Neural cell (in vitro differentiated cells): Measurements from ENCODE around the gene POU6F2. TPM values are rescaled to one million over a fixed set of nuclear protein-coding genes. Genes with fewer than 3 reads are reported as not detected.

Source experiments
- H2AFZ ChIP-seq: fragments of 200-600, 300-800 bp; sonication (generic), shearing (Covaris generic); 2 replicates; pipeline ENCODE4 v1.6.0; 2014; ENCODE audit warnings: low read depth, mild to moderate bottlenecking, antibody characterized with exemption, low read length, moderate library complexity
- H3F3A ChIP-seq: fragments of 200-600 bp; shearing (Covaris generic); 2 replicates; pipeline ENCODE4 v1.6.1; 2016; ENCODE audit warnings: mild to moderate bottlenecking, moderate library complexity, mixed read lengths, antibody characterized with exemption, low read length; ENCODE audit not compliant: insufficient read depth, poor library complexity, severe bottlenecking
- H3K27ac ChIP-seq: fragments of 200-600, 300-800 bp; sonication (generic), shearing (Covaris generic); 2 replicates; pipeline ENCODE4 v1.5.1; 2014; ENCODE audit warnings: mild to moderate bottlenecking, low read length, moderate library complexity
- H3K27me3 ChIP-seq: fragments of 300-800, 200-600 bp; sonication (generic), shearing (Covaris generic); 2 replicates; pipeline ENCODE4 v1.6.0; 2014; ENCODE audit warnings: mild to moderate bottlenecking, low read depth, low read length, moderate library complexity; ENCODE audit not compliant: insufficient read depth
- H3K36me3 ChIP-seq: fragments of 300-800, 200-600 bp; sonication (generic), shearing (Covaris generic); 2 replicates; pipeline ENCODE4 v1.5.1; 2014; ENCODE audit warnings: mild to moderate bottlenecking, antibody characterized with exemption, low read length, moderate library complexity; ENCODE audit not compliant: insufficient read depth
- H3K4me2 ChIP-seq: fragments of 300-800, 200-600 bp; sonication (generic), shearing (Covaris generic); 2 replicates; pipeline ENCODE4 v1.6.0; 2014; ENCODE audit warnings: mild to moderate bottlenecking, low read length
- H3K4me3 ChIP-seq: fragments of 300-800, 200-600 bp; sonication (generic), shearing (Covaris generic); 2 replicates; pipeline ENCODE4 v1.5.1; 2014; ENCODE audit warnings: mild to moderate bottlenecking, low read length, moderate library complexity
- H3K79me2 ChIP-seq: fragments of 200-600 bp; shearing (Covaris generic); replicated peaks from 2 replicates; pipeline ENCODE4 v1.6.0; 2014; ENCODE audit warnings: mild to moderate bottlenecking, low read length, moderate library complexity; ENCODE audit not compliant: insufficient read depth
- H3K9ac ChIP-seq: fragments of 300-800, 200-600 bp; sonication (generic), shearing (Covaris generic); 2 replicates; pipeline ENCODE4 v1.6.1; 2016; ENCODE audit warnings: mild to moderate bottlenecking, low read length, mixed read lengths
- H3K9me2 ChIP-seq: fragments of 200-600 bp; shearing (Covaris generic); 2 replicates; pipeline ENCODE4 v1.6.1; 2016; ENCODE audit warnings: mild to moderate bottlenecking, low read length, mixed read lengths; ENCODE audit not compliant: insufficient read depth
- H3K9me3 ChIP-seq: fragments of 200-600, 300-800 bp; sonication (generic), shearing (Covaris generic); 2 replicates; pipeline ENCODE4 v1.6.1; 2016; ENCODE audit warnings: mild to moderate bottlenecking, mixed run types, low read length, moderate library complexity, mixed read lengths
- H4K20me1 ChIP-seq: fragments of 200-600 bp; shearing (Covaris generic); 2 replicates; pipeline ENCODE4 v1.6.1; 2016; ENCODE audit warnings: mild to moderate bottlenecking, mixed run types; ENCODE audit not compliant: insufficient read depth
- EP300 ChIP-seq: fragments of 450-650 bp; conservative IDR thresholded peaks from 2 replicates; pipeline ENCODE4 v1.6.1; 2014; ENCODE audit warnings: antibody characterized with exemption, mild to moderate bottlenecking, moderate library complexity; ENCODE audit not compliant: poor library complexity, severe bottlenecking
- EZH2 ChIP-seq: fragments of 200-600, 300-800 bp; shearing (Covaris generic), sonication (generic); IDR thresholded peaks from 2 replicates; pipeline ENCODE4 v1.6.1; 2014; ENCODE audit warnings: antibody characterized with exemption, low read length, borderline replicate concordance, mild to moderate bottlenecking; ENCODE audit not compliant: insufficient read depth, poor library complexity, severe bottlenecking
- MXI1 ChIP-seq: fragments of 450-650 bp; conservative IDR thresholded peaks from 2 replicates; pipeline ENCODE4 v1.6.1; 2014; ENCODE audit warnings: antibody characterized with exemption, mild to moderate bottlenecking; ENCODE audit not compliant: poor library complexity, severe bottlenecking
- POLR2AphosphoS5 ChIP-seq: IDR thresholded peaks from 2 replicates; pipeline ENCODE4 v1.6.1; 2012
- RAD21 ChIP-seq: fragments of 450-650 bp; conservative IDR thresholded peaks from 2 replicates; pipeline ENCODE4 v1.6.1; 2014; ENCODE audit warnings: antibody characterized with exemption, mild to moderate bottlenecking, moderate library complexity
- SMC3 ChIP-seq: fragments of 450-650 bp; conservative IDR thresholded peaks from 2 replicates; pipeline ENCODE4 v1.6.1; 2014; ENCODE audit warnings: antibody characterized with exemption, mild to moderate bottlenecking, moderate library complexity; ENCODE audit not compliant: poor library complexity
- TAF1 ChIP-seq: IDR thresholded peaks from 2 replicates; pipeline ENCODE4 v1.6.1; 2012; ENCODE audit warnings: low read depth
- polyA plus RNA-seq: library from polyadenylated mRNA; depleted of rRNA; stranded (reverse); fragments of >200 nt; gene quantifications from 2 replicates; pipeline ENCODE4 v1.2.3, GENCODE V29; 2014
- TF ChIP-seq, protein P1 (sequence below): IDR thresholded peaks from 2 replicates; pipeline ENCODE4 v1.6.1; 2012; ENCODE audit warnings: borderline replicate concordance
- TF ChIP-seq, protein P2 (sequence below): fragments of 450-650 bp; IDR thresholded peaks from 2 replicates; pipeline ENCODE4 v1.5.1; 2014; ENCODE audit warnings: antibody characterized with exemption, mild to moderate bottlenecking, moderate library complexity; ENCODE audit not compliant: poor library complexity, severe bottlenecking

Gene POU6F2
- polyA plus RNA-seq, 1 donor from 2014 or later: 2.8 TPM

DNA sequence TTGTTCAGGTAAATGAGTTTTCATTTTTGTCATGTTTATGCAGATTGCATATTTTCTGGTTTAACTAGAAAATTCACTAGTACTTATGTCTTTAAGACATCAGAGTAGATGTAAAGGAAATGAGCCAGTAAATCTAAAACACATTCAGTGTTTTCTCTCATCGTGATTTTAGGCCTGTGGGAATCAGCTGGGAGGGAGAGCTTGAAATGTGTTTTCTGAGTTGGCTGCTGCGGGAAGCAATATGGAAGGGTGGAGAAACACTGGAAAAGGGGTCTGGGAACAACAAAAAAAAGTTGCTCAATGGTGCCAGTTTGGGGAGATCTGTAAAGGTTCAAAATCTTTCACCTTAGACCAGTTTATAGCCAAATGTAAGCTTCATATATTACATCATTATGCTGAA lies 284.1 kb downstream of the POU6F2 start:
- H3K4me2 ChIP-seq: no peak overlapping the region
- no peak overlapping the region for H3K4me3 ChIP-seq
- H4K20me1 ChIP-seq: no peaks in the 10 kb centered on the region
- no peaks in the 10 kb centered on the region for H3K36me3 ChIP-seq
- H3F3A ChIP-seq: no peaks in the 10 kb centered on the region
- no peak overlapping the region for H2AFZ ChIP-seq
- no peaks in the 10 kb centered on the region for H3K9me3 ChIP-seq
- no peaks in the 10 kb centered on the region for H3K79me2 ChIP-seq
- H3K9me2 ChIP-seq: no peaks in the 10 kb centered on the region
- H3K27me3 ChIP-seq: no peaks in the 10 kb centered on the region
- no peak for TF ChIP-seq RAD21
- no peak for TF ChIP-seq SMC3
- no peak for TF ChIP-seq EZH2
- TF ChIP-seq, protein P1, sequence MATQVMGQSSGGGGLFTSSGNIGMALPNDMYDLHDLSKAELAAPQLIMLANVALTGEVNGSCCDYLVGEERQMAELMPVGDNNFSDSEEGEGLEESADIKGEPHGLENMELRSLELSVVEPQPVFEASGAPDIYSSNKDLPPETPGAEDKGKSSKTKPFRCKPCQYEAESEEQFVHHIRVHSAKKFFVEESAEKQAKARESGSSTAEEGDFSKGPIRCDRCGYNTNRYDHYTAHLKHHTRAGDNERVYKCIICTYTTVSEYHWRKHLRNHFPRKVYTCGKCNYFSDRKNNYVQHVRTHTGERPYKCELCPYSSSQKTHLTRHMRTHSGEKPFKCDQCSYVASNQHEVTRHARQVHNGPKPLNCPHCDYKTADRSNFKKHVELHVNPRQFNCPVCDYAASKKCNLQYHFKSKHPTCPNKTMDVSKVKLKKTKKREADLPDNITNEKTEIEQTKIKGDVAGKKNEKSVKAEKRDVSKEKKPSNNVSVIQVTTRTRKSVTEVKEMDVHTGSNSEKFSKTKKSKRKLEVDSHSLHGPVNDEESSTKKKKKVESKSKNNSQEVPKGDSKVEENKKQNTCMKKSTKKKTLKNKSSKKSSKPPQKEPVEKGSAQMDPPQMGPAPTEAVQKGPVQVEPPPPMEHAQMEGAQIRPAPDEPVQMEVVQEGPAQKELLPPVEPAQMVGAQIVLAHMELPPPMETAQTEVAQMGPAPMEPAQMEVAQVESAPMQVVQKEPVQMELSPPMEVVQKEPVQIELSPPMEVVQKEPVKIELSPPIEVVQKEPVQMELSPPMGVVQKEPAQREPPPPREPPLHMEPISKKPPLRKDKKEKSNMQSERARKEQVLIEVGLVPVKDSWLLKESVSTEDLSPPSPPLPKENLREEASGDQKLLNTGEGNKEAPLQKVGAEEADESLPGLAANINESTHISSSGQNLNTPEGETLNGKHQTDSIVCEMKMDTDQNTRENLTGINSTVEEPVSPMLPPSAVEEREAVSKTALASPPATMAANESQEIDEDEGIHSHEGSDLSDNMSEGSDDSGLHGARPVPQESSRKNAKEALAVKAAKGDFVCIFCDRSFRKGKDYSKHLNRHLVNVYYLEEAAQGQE: no peak
- TF ChIP-seq TAF1: no peak
- no peak for TF ChIP-seq EP300
- TF ChIP-seq, protein P2, sequence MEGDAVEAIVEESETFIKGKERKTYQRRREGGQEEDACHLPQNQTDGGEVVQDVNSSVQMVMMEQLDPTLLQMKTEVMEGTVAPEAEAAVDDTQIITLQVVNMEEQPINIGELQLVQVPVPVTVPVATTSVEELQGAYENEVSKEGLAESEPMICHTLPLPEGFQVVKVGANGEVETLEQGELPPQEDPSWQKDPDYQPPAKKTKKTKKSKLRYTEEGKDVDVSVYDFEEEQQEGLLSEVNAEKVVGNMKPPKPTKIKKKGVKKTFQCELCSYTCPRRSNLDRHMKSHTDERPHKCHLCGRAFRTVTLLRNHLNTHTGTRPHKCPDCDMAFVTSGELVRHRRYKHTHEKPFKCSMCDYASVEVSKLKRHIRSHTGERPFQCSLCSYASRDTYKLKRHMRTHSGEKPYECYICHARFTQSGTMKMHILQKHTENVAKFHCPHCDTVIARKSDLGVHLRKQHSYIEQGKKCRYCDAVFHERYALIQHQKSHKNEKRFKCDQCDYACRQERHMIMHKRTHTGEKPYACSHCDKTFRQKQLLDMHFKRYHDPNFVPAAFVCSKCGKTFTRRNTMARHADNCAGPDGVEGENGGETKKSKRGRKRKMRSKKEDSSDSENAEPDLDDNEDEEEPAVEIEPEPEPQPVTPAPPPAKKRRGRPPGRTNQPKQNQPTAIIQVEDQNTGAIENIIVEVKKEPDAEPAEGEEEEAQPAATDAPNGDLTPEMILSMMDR: no peak
- no peak for TF ChIP-seq POLR2AphosphoS5
- TF ChIP-seq MXI1: no peak
- H3K27ac ChIP-seq: no peak overlapping the region
- H3K9ac ChIP-seq: no peak overlapping the region

DNA sequence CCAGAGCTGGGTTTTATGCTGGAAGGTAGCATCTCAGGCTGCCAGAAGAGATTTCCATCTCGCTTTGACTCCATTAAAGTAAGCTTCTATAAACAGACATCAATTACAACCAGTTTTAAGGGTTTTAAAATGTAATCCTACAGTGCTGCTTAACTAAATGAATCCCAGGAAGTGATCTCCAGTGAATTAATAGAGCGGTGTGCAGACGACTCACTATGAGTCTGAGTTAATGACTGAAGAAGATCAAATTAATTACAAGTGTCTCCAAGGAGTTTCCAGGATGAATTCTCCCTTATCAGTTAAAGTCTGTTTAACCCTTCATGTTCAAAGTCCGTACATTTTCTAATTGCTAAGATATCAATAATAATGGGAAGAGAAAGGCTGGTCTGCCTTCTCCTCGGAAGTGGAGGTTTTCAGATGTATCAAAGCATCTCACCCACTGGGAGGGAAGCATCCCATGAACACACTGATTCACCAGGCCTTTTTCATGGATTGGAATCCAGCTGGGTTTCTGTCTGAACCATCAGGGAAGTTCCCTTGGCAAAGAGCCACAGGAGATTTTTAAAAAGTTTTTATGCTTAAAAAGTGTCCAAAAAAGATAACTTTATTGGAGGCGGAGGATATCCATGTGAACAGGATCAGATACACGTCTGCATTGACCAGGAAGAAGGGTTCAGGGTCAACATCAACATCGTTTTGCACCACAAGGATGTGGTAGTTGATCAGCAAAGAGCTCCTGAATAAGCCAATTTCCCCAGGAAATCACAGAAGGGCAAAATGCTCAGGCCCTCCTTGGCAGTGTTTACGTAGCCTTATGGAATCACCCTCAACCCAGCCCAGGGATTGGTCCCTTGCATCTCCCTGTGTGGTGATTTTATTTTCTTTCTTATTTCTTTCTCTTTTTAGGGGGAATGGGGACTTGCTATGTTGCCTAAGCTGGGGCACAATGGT lies 288.2 kb downstream of the POU6F2 start:
- Histone ChIP-seq H3K9ac (no peak overlapping the region), H3K27ac (no peak overlapping the region), H3K36me3 (no peaks in the 10 kb centered on the region), H3K9me2 (no peaks in the 10 kb centered on the region), H3K79me2 (no peaks in the 10 kb centered on the region), H3K27me3 (no peaks in the 10 kb centered on the region), H4K20me1 (no peaks in the 10 kb centered on the region), H3F3A (no peaks in the 10 kb centered on the region), H3K9me3 (no peaks in the 10 kb centered on the region), H3K4me3 (no peak overlapping the region), H3K4me2 (no peak overlapping the region), H2AFZ (no peak overlapping the region)
- TF ChIP-seq MXI1 (no peak), TAF1 (no peak), EP300 (no peak), EZH2 (no peak), RAD21 (no peak), POLR2AphosphoS5 (no peak), SMC3 (no peak)
- TF ChIP-seq, protein P2: no peak
- TF ChIP-seq, protein P1: no peak
